Activated naive CD4-positive, alpha-beta T cell treated with anti-CD3 and anti-CD28 coated beads, Interleukin-2, amount 50 U/mL, for 16 hours (primary cell): ENCODE results near the gene M1AP.
A peak's percentile ranks its signal among the peaks of the same experiment; 100 is the strongest.

ENCODE experiments used
- DNase-seq: peaks from one replicate; pipeline ENCODE4 v3.0.0-alpha.2; 2020

The M1AP gene

DNA sequence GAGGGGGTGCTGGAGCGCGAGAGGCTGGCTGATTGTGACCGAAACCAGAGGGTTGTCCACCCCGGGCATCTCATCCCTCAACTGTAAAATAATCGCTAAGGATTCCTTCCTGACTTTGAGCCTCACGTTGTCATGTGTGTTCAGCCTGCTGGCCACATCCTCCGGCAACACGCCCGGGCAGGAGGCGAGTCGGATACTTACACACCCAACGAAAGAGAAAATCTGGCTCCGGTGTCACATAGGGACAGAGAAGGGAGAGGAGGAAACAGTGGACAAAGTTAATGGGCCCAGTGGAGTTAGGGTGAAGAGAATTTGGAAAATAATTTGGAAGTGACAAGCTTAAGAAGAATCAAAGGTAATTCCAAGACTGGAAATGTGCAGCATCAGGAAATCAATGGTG is 131.5 kb downstream of the M1AP start:
- DNase-seq = no peak

GRCh38 chr2:74515981-74516633 is 132.0 kb downstream of the M1AP start:
- peak; percentile 82 for DNase-seq

DNA sequence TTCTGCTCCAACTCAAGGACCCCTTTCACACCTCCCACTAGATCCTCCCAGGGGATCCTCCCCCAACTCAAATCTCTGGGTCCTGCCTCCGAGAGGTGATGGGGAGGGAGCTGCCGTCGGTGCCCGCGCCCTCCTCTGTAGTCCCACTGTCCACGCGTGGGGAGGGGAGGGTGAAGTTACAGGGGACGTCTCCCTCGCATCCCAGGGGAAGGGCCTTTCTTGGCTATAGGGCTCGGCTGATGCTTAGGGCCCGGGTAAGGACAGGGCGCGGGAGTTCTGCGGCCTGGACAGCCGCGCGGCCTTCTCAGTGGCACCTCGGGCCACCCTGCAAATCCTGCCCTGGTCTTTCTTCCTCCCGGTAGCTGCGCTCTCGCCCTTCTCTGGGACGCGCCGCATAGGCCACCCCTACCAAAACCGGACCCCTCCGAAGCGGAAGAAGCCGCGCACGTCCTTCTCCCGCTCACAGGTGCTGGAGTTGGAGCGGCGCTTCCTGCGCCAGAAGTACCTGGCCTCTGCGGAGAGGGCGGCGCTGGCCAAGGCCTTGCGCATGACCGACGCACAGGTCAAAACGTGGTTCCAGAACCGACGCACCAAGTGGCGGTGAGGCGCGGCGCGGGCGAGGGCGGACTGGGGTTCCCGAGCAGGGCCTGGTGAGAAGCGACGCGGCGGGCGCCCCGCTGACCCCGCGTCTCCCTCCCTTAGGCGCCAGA is 132.7 kb downstream of the M1AP start:
- DNase-seq = no peak

DNA sequence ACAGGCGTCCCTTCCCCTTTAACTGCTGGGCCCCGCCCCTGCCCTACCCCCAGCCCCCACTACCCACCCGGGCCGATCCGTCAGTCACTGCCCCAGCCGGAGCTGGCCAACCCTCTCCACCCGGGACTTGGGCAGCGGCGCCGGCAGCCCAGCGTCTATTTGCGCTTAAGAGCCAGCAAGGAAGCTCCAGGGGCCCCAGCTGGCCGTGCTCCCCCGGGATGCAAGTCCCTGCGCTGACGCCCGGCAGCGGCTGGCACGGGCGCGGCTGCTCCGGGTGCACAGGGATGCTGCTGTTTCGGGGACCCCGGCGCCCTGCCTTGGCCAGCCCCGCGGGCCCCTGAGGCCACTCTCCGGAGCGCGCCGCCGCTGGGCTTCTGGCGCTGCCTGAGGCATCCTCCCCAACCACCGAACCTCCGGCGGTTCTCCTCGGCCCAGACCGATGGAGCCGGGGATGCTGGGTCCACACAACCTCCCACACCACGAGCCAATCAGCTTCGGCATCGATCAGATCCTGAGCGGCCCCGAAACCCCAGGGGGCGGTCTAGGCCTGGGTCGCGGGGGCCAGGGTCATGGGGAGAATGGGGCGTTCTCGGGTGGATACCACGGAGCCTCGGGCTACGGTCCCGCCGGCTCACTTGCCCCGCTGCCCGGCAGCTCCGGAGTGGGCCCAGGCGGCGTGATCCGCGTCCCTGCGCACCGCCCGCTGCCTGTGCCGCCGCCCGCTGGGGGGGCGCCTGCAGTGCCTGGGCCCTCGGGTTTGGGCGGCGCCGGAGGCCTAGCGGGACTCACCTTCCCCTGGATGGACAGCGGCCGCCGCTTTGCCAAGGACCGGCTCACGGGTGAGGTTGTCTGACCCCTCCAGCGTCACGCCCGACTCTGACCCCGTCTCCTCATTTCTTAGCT is 133.5 kb downstream of the M1AP start, which contains the start of gene TLX2:
Gene TLX2, plus strand, starts transcription at position 83 of the 903 bp plus-strand sequence. Its CDS starts 357 bp downstream, at position 440.
- no peak for DNase-seq

GRCh38 chr2:74513605-74514367 is 134.3 kb downstream of the M1AP start:
- DNase-seq = no peak

- DNase-seq = no peak
Measured at GRCh38 chr2:74512744-74513604, 135.2 kb downstream of the M1AP start.

DNA sequence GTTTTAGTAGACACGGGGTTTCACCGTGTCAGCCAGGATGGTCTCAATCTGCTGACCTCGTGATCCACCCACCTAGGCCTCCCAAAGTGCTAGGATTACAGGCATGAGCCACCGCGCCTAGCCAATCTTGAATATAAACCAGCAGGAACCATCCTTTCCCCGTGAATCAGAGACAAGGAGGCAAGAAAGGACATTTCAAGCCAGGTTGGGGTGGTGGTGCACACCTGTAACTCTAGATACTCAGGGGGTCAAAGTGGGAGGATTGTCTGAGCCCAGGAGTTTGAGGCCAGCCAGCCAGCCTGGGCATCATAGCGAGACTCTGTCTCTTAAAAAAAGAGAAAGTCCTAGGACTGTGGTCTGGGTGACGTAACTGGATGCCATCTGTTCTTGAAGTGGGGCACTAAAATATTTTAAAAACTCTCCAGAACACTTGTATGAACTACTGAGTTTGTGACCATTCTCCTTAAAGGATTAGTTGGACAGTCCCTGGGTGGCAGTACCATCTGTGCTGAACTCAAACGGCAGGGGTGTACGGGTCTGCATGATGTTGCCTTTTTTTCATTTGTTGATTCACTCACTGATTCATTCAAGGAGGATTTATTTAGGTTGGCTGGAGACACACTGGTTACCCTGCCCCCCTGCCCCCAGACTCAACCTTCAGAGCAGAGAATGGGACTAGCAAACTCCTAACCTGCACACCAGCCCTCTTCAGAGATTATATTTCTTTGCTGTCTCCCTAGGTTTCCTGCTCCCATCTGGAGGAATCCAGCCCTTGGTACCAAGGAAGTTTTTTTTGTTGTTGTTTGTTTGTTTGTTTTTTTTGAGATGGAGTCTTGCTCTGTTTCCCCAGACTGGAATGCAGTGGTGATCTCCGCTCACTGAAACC is 136.8 kb downstream of the M1AP start:
- no peak for DNase-seq

GRCh38 chr2:74510272-74510671 is 137.9 kb downstream of the M1AP start:
- no peak for DNase-seq

DNA sequence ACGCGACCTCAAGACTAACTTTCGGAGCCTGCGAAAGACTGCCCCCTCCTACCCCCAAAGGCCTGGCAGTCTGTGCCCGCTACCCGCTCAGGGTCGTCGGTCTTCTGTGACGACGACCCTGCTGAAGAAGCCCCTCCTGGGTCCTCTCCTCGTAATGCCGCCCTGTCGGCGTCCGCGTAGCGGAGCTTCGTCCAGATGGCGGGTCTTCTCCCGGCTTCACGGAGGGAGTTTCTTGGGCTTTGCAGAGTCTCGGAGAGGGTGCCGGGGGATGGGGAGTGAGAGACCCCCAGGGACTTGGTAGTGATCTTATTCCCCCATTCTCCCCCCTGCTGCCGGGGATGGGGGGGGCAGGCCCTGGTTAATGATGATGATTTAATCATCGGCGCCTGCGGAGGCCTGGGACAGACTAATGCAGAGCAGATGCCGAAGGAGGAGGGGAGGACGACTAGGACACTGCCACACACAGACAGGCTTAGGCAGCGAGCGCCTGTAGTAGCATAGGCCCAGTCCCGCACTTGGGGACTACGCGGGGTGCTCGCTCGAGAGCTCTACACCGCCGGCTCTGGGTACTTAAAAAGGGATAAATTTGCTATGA is 140.1 kb downstream of the M1AP start:
- no peak for DNase-seq
